K562 (cell line): ENCODE results near the gene INO80. TPM values are rescaled to one million over a fixed set of nuclear protein-coding genes. Genes with fewer than 3 reads are reported as not detected.

Experiments used
- BDP1 ChIP-seq: IDR thresholded peaks from 3 replicates; pipeline ENCODE4 v1.6.1; 2011; ENCODE audit not compliant: insufficient read length, insufficient read depth
- CHD1 ChIP-seq: fragments of 200-600 bp; sonication (generic); IDR thresholded peaks from one replicate; pipeline ENCODE4 v1.6.1; 2012; ENCODE audit warnings: mild to moderate bottlenecking, moderate library complexity, low read length, inconsistent platforms
- DNMT1 ChIP-seq: fragments of 450-650 bp; IDR thresholded peaks from 2 replicates; pipeline ENCODE4 v1.6.1; 2016; ENCODE audit warnings: antibody characterized with exemption, mild to moderate bottlenecking
- HMBOX1 ChIP-seq: sonication (generic); IDR thresholded peaks from 2 replicates; pipeline ENCODE4 v1.6.1; 2016
- HOXB6 ChIP-seq: fragments of 250-450 bp; sonication (Bioruptor Pico); IDR thresholded peaks from 2 replicates; pipeline ENCODE4 v1.5.1; 2022; ENCODE audit warnings: mild to moderate bottlenecking, borderline replicate concordance
- KDM2B ChIP-seq: fragments of 250-450 bp; sonication (Bioruptor Pico); IDR thresholded peaks from 2 replicates; pipeline ENCODE4 v1.8.0; 2021; ENCODE audit warnings: mild to moderate bottlenecking, moderate library complexity
- KDM5B ChIP-seq: fragments of 200-600 bp; sonication (generic); IDR thresholded peaks from 2 replicates; pipeline ENCODE4 v1.6.1; 2012; ENCODE audit warnings: low read depth, mild to moderate bottlenecking, moderate library complexity, low read length, control low read depth, inconsistent platforms; ENCODE audit not compliant: insufficient replicate concordance
- KLF1 ChIP-seq: fragments of 450-650 bp; IDR thresholded peaks from 2 replicates; pipeline ENCODE4 v1.6.1; 2016; ENCODE audit warnings: missing genetic modification characterization, missing compliant biosample characterization
- PHF21A ChIP-seq: fragments of 450-650 bp; IDR thresholded peaks from 2 replicates; pipeline ENCODE4 v1.6.1; 2017; ENCODE audit warnings: low read depth, borderline replicate concordance
- POLR2AphosphoS2 ChIP-seq: IDR thresholded peaks from 2 replicates; pipeline ENCODE4 v1.6.1; 2012; ENCODE audit warnings: low read length, improper control_type of control experiment
- PRDM10 ChIP-seq: fragments of 450-650 bp; IDR thresholded peaks from 2 replicates; pipeline ENCODE4 v1.6.1; 2018; ENCODE audit not compliant: partially characterized antibody
- RBM34 ChIP-seq: fragments of 200-400 bp; formaldehyde crosslinking; IDR thresholded peaks from 2 replicates; pipeline ENCODE4 v1.6.1; 2018; ENCODE audit warnings: low read length, borderline replicate concordance; ENCODE audit not compliant: insufficient read depth
- TOE1 ChIP-seq, 2 experiments: fragments of 450-650 bp in 1 of 2; sonication (generic) in 1 of 2; formaldehyde crosslinking in 1 of 2; IDR thresholded peaks; 2 replicates each; pipeline versions ENCODE4 v1.7.1 to v1.8.0; 2016 to 2022; ENCODE audit warnings: borderline replicate concordance in 2 of 2, mild to moderate bottlenecking in 2 of 2, antibody characterized with exemption in 1 of 2, inconsistent platforms in 1 of 2, low read depth in 1 of 2, missing genetic modification reagents in 1 of 2, moderate library complexity in 1 of 2
- TRIM28 ChIP-seq: fragments of 450-650 bp; IDR thresholded peaks from 2 replicates; pipeline ENCODE4 v1.6.1; 2017
- ZNF197 ChIP-seq: fragments of 200-800 bp; sonication (Bioruptor generic); IDR thresholded peaks from 2 replicates; pipeline ENCODE4 v1.6.1; 2016; ENCODE audit warnings: low read depth, missing genetic modification characterization, missing compliant biosample characterization
- ZNF277 ChIP-seq: fragments of 250-450 bp; sonication (Bioruptor Pico); IDR thresholded peaks from 2 replicates; pipeline ENCODE4 v1.8.0; 2022; ENCODE audit warnings: inconsistent platforms, mild to moderate bottlenecking, moderate library complexity, borderline replicate concordance
- polyA plus RNA-seq, 8 experiments: library from polyadenylated mRNA; depleted of rRNA in 4 of 8; stranded (reverse) in 5 of 8; unstranded in 3 of 8; fragments of >200 nt; fragmentation: Nextera tagmentation in 2 of 8; fragmentation: Illumina TruSeq in 1 of 8; extraction: Ambion mirVana in 2 of 8; extraction: Trizol in 1 of 8; gene quantifications; 2 replicates each; pipeline versions ENCODE4 v1.2.1 to v1.2.3, GENCODE V29; 2011 to 2014; ENCODE audit warnings: inconsistent platforms in 1 of 8, missing spikeins in 1 of 8
- total RNA-seq, 7 experiments: library from RNA; depleted of rRNA in 6 of 7; stranded (reverse); fragments of >200 nt in 6 of 7; fragmentation: Illumina TruSeq in 2 of 7; extraction: Trizol in 2 of 7; gene quantifications; 2 replicates each; pipeline versions ENCODE4 v1.2.1 to v1.2.3, GENCODE V29; 2011 to 2021; ENCODE audit warnings: low replicate concordance in 1 of 7
- TF ChIP-seq, protein P1 (sequence below): fragments of 450-650 bp; IDR thresholded peaks from 2 replicates; pipeline ENCODE4 v1.6.1; 2018; ENCODE audit warnings: mild to moderate bottlenecking, low read depth; ENCODE audit not compliant: partially characterized antibody
- TF ChIP-seq, protein P2 (sequence below): fragments of 450-650 bp; formaldehyde crosslinking; IDR thresholded peaks from 2 replicates; pipeline ENCODE4 v1.4.0; 2020; ENCODE audit warnings: mild to moderate bottlenecking, moderate library complexity

Gene INO80
- total and polyA plus RNA-seq, 9 of the 15 experiments (the other 6 are each of a cell fraction or from before 2014, with no cell fraction given) = 1.1 to 25.7 (median 19.9) TPM

- no peak for TF ChIP-seq RBM34
- TF ChIP-seq, protein P1, sequence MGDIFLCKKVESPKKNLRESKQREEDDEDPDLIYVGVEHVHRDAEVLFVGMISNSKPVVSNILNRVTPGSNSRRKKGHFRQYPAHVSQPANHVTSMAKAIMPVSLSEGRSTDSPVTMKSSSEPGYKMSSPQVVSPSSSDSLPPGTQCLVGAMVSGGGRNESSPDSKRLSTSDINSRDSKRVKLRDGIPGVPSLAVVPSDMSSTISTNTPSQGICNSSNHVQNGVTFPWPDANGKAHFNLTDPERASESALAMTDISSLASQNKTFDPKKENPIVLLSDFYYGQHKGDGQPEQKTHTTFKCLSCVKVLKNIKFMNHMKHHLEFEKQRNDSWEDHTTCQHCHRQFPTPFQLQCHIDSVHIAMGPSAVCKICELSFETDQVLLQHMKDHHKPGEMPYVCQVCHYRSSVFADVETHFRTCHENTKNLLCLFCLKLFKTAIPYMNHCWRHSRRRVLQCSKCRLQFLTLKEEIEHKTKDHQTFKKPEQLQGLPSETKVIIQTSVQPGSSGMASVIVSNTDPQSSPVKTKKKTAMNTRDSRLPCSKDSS = no peak
- no peak for TF ChIP-seq PHF21A
- no peak for TF ChIP-seq DNMT1
- TF ChIP-seq TOE1 (IDR thresholded peaks at IDR 0.05; ENCODE audit: borderline replicate concordance) = no peak
- TF ChIP-seq TOE1 (CRISPR knock-in tag; IDR thresholded peaks at IDR 0.05; ENCODE audit: borderline replicate concordance, low read depth) = no peak
- no peak for TF ChIP-seq KLF1 (tag)
- TF ChIP-seq, protein P2, sequence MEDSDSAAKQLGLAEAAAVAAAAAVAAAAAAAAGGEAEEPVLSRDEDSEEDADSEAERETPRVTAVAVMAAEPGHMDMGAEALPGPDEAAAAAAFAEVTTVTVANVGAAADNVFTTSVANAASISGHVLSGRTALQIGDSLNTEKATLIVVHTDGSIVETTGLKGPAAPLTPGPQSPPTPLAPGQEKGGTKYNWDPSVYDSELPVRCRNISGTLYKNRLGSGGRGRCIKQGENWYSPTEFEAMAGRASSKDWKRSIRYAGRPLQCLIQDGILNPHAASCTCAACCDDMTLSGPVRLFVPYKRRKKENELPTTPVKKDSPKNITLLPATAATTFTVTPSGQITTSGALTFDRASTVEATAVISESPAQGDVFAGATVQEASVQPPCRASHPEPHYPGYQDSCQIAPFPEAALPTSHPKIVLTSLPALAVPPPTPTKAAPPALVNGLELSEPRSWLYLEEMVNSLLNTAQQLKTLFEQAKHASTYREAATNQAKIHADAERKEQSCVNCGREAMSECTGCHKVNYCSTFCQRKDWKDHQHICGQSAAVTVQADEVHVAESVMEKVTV (CRISPR knock-in tag) = no peak
- TF ChIP-seq TRIM28 = no peak
- TF ChIP-seq KDM5B = peak; percentile 59
- TF ChIP-seq HOXB6 (CRISPR knock-in tag) = no peak
- TF ChIP-seq BDP1 = no peak
- no peak for TF ChIP-seq POLR2AphosphoS2
- no peak for TF ChIP-seq ZNF197 (CRISPR knock-in tag)
- TF ChIP-seq KDM2B (CRISPR knock-in tag) = no peak
- TF ChIP-seq HMBOX1 = no peak
- TF ChIP-seq PRDM10 = peak; percentile 22
- no peak for TF ChIP-seq CHD1
- TF ChIP-seq ZNF277 = no peak
These were observed 174.3 kb downstream of the INO80 start (continued) for GRCh38 chr15:40941528-40942336.
